GM12891 (cell line): ENCODE measurements around the gene DMD.
"Not testable (repeated sequence)": the region's sequence is repeated elsewhere in the genome, so short reads cannot be mapped to it uniquely, and the experiment has no call there.

Experiments used
- DNase-seq: peaks from one replicate; pipeline ENCODE4 v3.0.0; 2011; ENCODE audit warnings: low spot score; ENCODE audit not compliant: insufficient read length
- FAIRE-seq: peaks from 2 replicates; lab custom pipeline; 2011; peaks lifted over from hg19 to GRCh38; lab: Jason Lieb, UNC
- PAX5 ChIP-seq: IDR thresholded peaks from 2 replicates; pipeline ENCODE4 v1.6.1; 2011; ENCODE audit warnings: low read length, moderate library complexity, mild to moderate bottlenecking; ENCODE audit not compliant: insufficient read depth, severe bottlenecking
- POLR2A ChIP-seq: IDR thresholded peaks from 2 replicates; pipeline ENCODE4 v1.6.1; 2011; ENCODE audit warnings: low read depth, low read length, control low read depth
- POLR2AphosphoS5 ChIP-seq: IDR thresholded peaks from 2 replicates; pipeline ENCODE4 v1.6.1; 2011; ENCODE audit warnings: low read depth, low read length, control low read depth
- POU2F2 ChIP-seq: IDR thresholded peaks from 2 replicates; pipeline ENCODE4 v1.6.1; 2011; ENCODE audit warnings: low read depth, mild to moderate bottlenecking, control low read depth, low read length, moderate library complexity
- SPI1 ChIP-seq: IDR thresholded peaks from 2 replicates; pipeline ENCODE4 v1.6.1; 2011; ENCODE audit warnings: low read depth, low read length, control low read depth
- TAF1 ChIP-seq: IDR thresholded peaks from 2 replicates; pipeline ENCODE4 v1.6.1; 2011; ENCODE audit warnings: low read depth, low read length, control low read depth

DMD gene

DNA sequence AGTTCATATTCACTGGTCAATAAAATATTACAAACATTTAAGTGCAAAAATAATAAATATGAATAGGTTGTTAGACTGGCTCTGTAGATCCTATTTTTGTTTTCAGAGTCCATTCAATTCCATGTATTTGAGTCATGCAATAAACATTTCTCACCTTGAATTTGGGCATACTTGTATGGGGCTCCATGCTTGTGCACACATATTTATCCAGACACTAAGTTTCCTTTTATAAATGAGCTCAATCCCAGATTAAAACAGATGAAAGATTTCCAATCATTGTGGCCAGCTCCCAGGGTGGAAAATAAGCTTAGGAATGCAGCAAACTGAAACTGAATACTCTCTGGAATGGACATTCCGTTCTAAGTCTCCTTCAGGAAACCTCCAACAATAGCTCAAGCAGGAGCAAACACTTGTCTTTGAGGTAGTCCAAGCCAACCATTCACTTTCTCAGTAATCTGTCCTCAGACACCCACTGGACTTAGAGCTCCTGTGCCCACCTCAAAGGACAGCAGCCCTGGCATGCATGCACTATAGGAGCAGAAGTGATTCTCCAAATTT, 16.4 kb downstream of the DMD start:
- TF ChIP-seq TAF1 (no peak), POLR2A (no peak), SPI1 (no peak), POLR2AphosphoS5 (no peak), PAX5 (no peak)
- DNase-seq = no peak
- no peak for FAIRE-seq

GRCh38 chrX:33194289-33194688, 17.1 kb downstream of the DMD start:
- TF ChIP-seq PAX5 (no peak), POU2F2 (no peak)
- no peak for FAIRE-seq
- DNase-seq = no peak

GRCh38 chrX:33190016-33190415, 21.3 kb downstream of the DMD start:
- FAIRE-seq (no peak), DNase-seq (no peak)
- TF ChIP-seq POU2F2 (no peak), POLR2AphosphoS5 (no peak), SPI1 (no peak), TAF1 (no peak), PAX5 (no peak), POLR2A (no peak)

- FAIRE-seq (no peak), DNase-seq (no peak)
- TF ChIP-seq POU2F2 (no peak), PAX5 (no peak), POLR2AphosphoS5 (no peak), TAF1 (no peak), POLR2A (no peak), SPI1 (no peak)
These were observed 22.5 kb downstream of the DMD start for GRCh38 chrX:33188881-33189280.

GRCh38 chrX:33188286-33188685, 23.1 kb downstream of the DMD start:
- TF ChIP-seq TAF1 = no peak
- no peak for TF ChIP-seq SPI1
- no peak for TF ChIP-seq POLR2AphosphoS5
- no peak for TF ChIP-seq PAX5
- TF ChIP-seq POU2F2 = no peak
- TF ChIP-seq POLR2A = no peak
- DNase-seq (no peak), FAIRE-seq (no peak)

DNA sequence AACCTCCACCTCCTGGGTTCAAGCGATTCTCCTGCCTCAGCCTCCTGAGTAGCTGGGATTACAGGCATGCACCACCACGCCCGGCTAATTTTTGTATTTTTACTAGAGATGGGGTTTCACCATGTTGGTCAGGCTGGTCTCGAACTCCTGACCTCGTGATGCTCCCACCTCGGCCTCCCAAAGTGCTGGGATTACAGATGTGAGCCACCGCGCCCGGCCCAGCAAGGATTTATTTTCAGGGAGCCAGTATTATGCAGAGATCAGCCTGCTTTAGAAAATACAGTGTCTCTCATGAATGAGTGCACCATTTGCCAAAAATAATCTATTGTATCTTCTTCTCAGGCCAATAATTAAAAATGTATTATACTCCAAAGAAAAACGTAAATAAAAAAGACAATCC, 26.5 kb downstream of the DMD start:
- not testable (repeated sequence) for DNase-seq

GRCh38 chrX:33183361-33183760, 28.0 kb downstream of the DMD start:
- DNase-seq = no peak
- FAIRE-seq = peak; percentile 72

More for the DNA sequence above, 26.5 kb downstream of the DMD start:
- not testable (repeated sequence) for FAIRE-seq

GRCh38 chrX:33178690-33179089, 32.7 kb downstream of the DMD start:
- FAIRE-seq (no peak), DNase-seq (no peak)
- TF ChIP-seq POU2F2 (no peak), POLR2A (no peak), SPI1 (no peak), TAF1 (no peak), POLR2AphosphoS5 (no peak), PAX5 (no peak)

More at GRCh38 chrX:33183361-33183760, 28.0 kb downstream of the DMD start:
- no peak for TF ChIP-seq PAX5
- no peak for TF ChIP-seq POLR2A
- TF ChIP-seq SPI1 = no peak
- TF ChIP-seq POU2F2 = no peak
- TF ChIP-seq POLR2AphosphoS5 = no peak

DNA sequence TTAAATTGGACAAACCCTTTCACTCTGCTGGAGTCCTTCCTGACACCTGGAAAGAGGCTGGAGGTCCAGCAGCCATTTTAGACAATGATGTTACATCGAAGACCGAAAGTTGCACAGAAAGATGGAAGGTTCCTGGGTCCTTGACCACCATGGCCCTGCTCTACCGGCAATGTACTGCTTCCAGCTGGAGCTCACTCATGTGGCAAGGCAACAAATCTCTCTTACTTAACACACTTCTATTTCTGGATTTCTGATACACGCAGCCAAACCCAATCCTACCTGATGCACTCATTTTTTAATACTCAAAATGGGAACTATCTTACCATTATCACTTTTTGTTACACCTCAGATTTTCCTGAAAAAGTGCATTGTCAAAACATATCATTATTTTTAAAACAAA, 33.1 kb downstream of the DMD start:
- TF ChIP-seq POU2F2 = no peak
- no peak for TF ChIP-seq POLR2AphosphoS5
- TF ChIP-seq TAF1 = no peak
- TF ChIP-seq PAX5 = no peak
- no peak for TF ChIP-seq SPI1
- TF ChIP-seq POLR2A = no peak
- peak; percentile 72 for FAIRE-seq
- no peak for DNase-seq

- FAIRE-seq (no peak), DNase-seq (no peak)
- TF ChIP-seq TAF1 (no peak), POLR2A (no peak), POU2F2 (no peak), POLR2AphosphoS5 (no peak), SPI1 (no peak), PAX5 (no peak)
These were observed 36.1 kb downstream of the DMD start for GRCh38 chrX:33175201-33175600.

GRCh38 chrX:33171041-33171440, 40.3 kb downstream of the DMD start:
- DNase-seq (no peak), FAIRE-seq (no peak)
- TF ChIP-seq TAF1 (no peak), POLR2A (no peak), POU2F2 (no peak)
